ENCODE results near the gene IFI27L1. TPM values are rescaled to one million over a fixed set of nuclear protein-coding genes. Genes with fewer than 3 reads are reported as not detected.

IFI27L1 gene
- polyA plus RNA-seq, 1 donor from 2014 or later: 37.9 TPM

GRCh38 chr14:94101748-94102147 is 20.6 kb downstream of the IFI27L1 start:
- no peaks in the 10 kb centered on the region for H4K20me1 ChIP-seq (ENCODE audit: insufficient read depth)
- H3K4me3 ChIP-seq (ENCODE audit: low read length): no peak overlapping the region
- H3K4me2 ChIP-seq (ENCODE audit: low read length): no peak overlapping the region
- H3K36me3 ChIP-seq (ENCODE audit: insufficient read depth, low read length): no peaks in the 10 kb centered on the region
- H3K9ac ChIP-seq (ENCODE audit: low read length): no peak overlapping the region
- H3K9me2 ChIP-seq (ENCODE audit: insufficient read depth, low read length): no peaks in the 10 kb centered on the region
- H3F3A ChIP-seq (ENCODE audit: insufficient read depth, low read length, poor library complexity, severe bottlenecking): no peaks in the 10 kb centered on the region
- no peak overlapping the region for H2AFZ ChIP-seq (ENCODE audit: low read depth, low read length)
- no peak for TF ChIP-seq POLR2AphosphoS5 (IDR thresholded peaks at IDR 0.05)
- no peak for TF ChIP-seq TAF1 (IDR thresholded peaks at IDR 0.05; ENCODE audit: low read depth)
- TF ChIP-seq RAD21 (conservative IDR thresholded peaks at IDR 0.05): no peak
- TF ChIP-seq REST (IDR thresholded peaks at IDR 0.05; ENCODE audit: borderline replicate concordance): no peak
- TF ChIP-seq MXI1 (conservative IDR thresholded peaks at IDR 0.05; ENCODE audit: poor library complexity, severe bottlenecking): no peak
- TF ChIP-seq SMC3 (conservative IDR thresholded peaks at IDR 0.05; ENCODE audit: poor library complexity): no peak
- TF ChIP-seq CTCF (IDR thresholded peaks at IDR 0.05; ENCODE audit: poor library complexity, severe bottlenecking): no peak
- no peak for TF ChIP-seq EZH2 (IDR thresholded peaks at IDR 0.05; ENCODE audit: borderline replicate concordance, insufficient read depth, low read length, poor library complexity, severe bottlenecking)
- no peak for TF ChIP-seq EP300 (conservative IDR thresholded peaks at IDR 0.05; ENCODE audit: poor library complexity, severe bottlenecking)
- no peaks in the 10 kb centered on the region for H3K27me3 ChIP-seq (ENCODE audit: insufficient read depth, low read depth, low read length)
- H3K27ac ChIP-seq (ENCODE audit: low read length): no peak overlapping the region
- H3K79me2 ChIP-seq (replicated peaks; ENCODE audit: insufficient read depth, low read length): no peaks in the 10 kb centered on the region
- no peaks in the 10 kb centered on the region for H3K9me3 ChIP-seq (ENCODE audit: low read length)

- no peak overlapping the region for H3K9ac ChIP-seq (ENCODE audit: low read length)
- no peak overlapping the region for H2AFZ ChIP-seq (ENCODE audit: low read depth, low read length)
- H3K9me2 ChIP-seq (ENCODE audit: insufficient read depth, low read length): no peaks in the 10 kb centered on the region
- H4K20me1 ChIP-seq (ENCODE audit: insufficient read depth): no peaks in the 10 kb centered on the region
- no peaks in the 10 kb centered on the region for H3K36me3 ChIP-seq (ENCODE audit: insufficient read depth, low read length)
- H3K27me3 ChIP-seq (ENCODE audit: insufficient read depth, low read depth, low read length): no peaks in the 10 kb centered on the region
- H3K79me2 ChIP-seq (replicated peaks; ENCODE audit: insufficient read depth, low read length): no peaks in the 10 kb centered on the region
- no peaks in the 10 kb centered on the region for H3K9me3 ChIP-seq (ENCODE audit: low read length)
- TF ChIP-seq MXI1 (conservative IDR thresholded peaks at IDR 0.05; ENCODE audit: poor library complexity, severe bottlenecking) (no peak), REST (IDR thresholded peaks at IDR 0.05; ENCODE audit: borderline replicate concordance) (no peak), RAD21 (conservative IDR thresholded peaks at IDR 0.05) (no peak)
- H3K4me3 ChIP-seq (ENCODE audit: low read length): no peak overlapping the region
- no peak overlapping the region for H3K27ac ChIP-seq (ENCODE audit: low read length)
- H3F3A ChIP-seq (ENCODE audit: insufficient read depth, low read length, poor library complexity, severe bottlenecking): no peaks in the 10 kb centered on the region
- no peak overlapping the region for H3K4me2 ChIP-seq (ENCODE audit: low read length)
Measured at GRCh38 chr14:94102768-94103482, 21.8 kb downstream of the IFI27L1 start.

Measured in neural cell (in vitro differentiated cells).